ENCODE measurements around the gene GADL1. TPM values are rescaled to one million over a fixed set of nuclear protein-coding genes. Genes with fewer than 3 reads are reported as not detected.

GADL1 gene
- total and polyA plus RNA-seq, 9 donors, result 0.01 to 13.3 (median 0.23) TPM; not detected in 3

- Histone ChIP-seq H3K36me3 (no peaks in the 10 kb centered on the region), H3K27ac (no peak overlapping the region), H3K27me3 (no peaks in the 10 kb centered on the region), H3K9me3 (no peaks in the 10 kb centered on the region), H3K4me3 (no peak overlapping the region), H3K4me1 (ENCODE audit: insufficient read depth) (no peaks in the 10 kb centered on the region)
- DNase-seq, result no peak
- intact Hi-C loops (cut with DNase I), result no loop called here
- TF ChIP-seq POLR2A (IDR thresholded peaks at IDR 0.05) (no peak), EP300 (IDR thresholded peaks at IDR 0.05) (no peak)
- TF ChIP-seq, protein P1, sequence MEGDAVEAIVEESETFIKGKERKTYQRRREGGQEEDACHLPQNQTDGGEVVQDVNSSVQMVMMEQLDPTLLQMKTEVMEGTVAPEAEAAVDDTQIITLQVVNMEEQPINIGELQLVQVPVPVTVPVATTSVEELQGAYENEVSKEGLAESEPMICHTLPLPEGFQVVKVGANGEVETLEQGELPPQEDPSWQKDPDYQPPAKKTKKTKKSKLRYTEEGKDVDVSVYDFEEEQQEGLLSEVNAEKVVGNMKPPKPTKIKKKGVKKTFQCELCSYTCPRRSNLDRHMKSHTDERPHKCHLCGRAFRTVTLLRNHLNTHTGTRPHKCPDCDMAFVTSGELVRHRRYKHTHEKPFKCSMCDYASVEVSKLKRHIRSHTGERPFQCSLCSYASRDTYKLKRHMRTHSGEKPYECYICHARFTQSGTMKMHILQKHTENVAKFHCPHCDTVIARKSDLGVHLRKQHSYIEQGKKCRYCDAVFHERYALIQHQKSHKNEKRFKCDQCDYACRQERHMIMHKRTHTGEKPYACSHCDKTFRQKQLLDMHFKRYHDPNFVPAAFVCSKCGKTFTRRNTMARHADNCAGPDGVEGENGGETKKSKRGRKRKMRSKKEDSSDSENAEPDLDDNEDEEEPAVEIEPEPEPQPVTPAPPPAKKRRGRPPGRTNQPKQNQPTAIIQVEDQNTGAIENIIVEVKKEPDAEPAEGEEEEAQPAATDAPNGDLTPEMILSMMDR (IDR thresholded peaks at IDR 0.05), result no peak
- 20 to 39% (median 38%) methylated on average over 5 of the region's 5 CpGs for whole genome bisulfite sequencing, 3 donors
Observed at GRCh38 chr3:30864132-30864531, 30.3 kb downstream of the GADL1 start.

DNA sequence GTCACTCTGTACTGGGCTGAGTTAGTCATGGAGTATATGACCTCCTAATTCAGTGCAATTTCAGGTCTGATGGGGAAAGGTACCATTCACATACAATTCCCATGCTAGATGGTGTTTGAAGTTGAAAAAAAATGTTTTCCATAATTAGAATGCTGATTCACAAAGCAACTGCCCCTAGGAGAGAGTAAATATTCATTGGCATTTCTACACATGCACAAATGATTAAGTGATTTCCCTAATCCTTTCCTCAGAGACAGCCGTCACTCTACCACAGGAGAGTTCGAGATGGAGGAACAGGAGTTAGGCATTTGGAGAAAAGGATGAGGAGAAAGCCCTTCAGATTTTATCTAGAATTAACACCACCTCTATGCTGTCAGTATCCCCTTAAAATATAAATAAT, 32.5 kb downstream of the GADL1 start:
- no peak for DNase-seq
- no peak overlapping the region for H3K27ac ChIP-seq
- no peaks in the 10 kb centered on the region for H3K36me3 ChIP-seq
- H3K4me1 ChIP-seq (ENCODE audit: insufficient read depth), result no peaks in the 10 kb centered on the region
- WGBS, 3 donors, result 94 to 98% (median 97%) methylated on average over 2 of the region's 2 CpGs
- H3K27me3 ChIP-seq, result no peaks in the 10 kb centered on the region
- no peaks in the 10 kb centered on the region for H3K9me3 ChIP-seq
- intact Hi-C loops (cut with DNase I), result no loop called here
- TF ChIP-seq EP300 (IDR thresholded peaks at IDR 0.05) (no peak), POLR2A (IDR thresholded peaks at IDR 0.05) (no peak)
- TF ChIP-seq, protein P1 (IDR thresholded peaks at IDR 0.05), result no peak
- no peak overlapping the region for H3K4me3 ChIP-seq

DNA sequence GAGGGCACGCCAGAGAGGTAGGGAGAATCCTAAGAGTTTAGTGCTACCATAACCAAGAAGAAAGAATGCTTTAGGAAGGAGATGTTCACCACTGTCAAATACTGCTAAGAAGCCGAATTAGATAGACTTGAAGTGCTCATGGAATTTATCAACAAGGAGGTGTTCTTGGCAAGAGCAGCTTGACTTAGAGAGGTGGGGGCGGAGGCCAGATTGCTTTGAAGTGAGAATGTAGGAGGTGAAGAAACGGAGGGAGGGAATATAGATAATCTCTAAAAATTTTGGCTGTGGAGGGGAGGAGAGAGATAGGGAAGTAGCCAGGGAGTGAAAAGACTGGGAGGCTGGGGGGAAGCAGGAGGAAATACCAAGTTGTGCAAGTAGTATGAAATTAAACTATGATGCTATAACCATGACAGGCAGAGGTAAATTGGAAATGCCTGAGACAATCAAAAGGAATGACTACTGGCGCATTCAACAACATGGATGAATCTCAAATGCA, 35.5 kb downstream of the GADL1 start:
- no peak overlapping the region for H3K27ac ChIP-seq
- H3K4me3 ChIP-seq, result no peak overlapping the region
- no peaks in the 10 kb centered on the region for H3K9me3 ChIP-seq
- TF ChIP-seq POLR2A (IDR thresholded peaks at IDR 0.05) (no peak), EP300 (IDR thresholded peaks at IDR 0.05) (no peak)
- TF ChIP-seq, protein P1 (IDR thresholded peaks at IDR 0.05), result no peak
- 53 to 62% (median 55%) methylated on average over 5 of the region's 5 CpGs for WGBS, 3 donors
- intact Hi-C loops (cut with DNase I), result no loop called here
- H3K36me3 ChIP-seq, result no peaks in the 10 kb centered on the region
- no peaks in the 10 kb centered on the region for H3K4me1 ChIP-seq (ENCODE audit: insufficient read depth)
- no peak for DNase-seq
- no peaks in the 10 kb centered on the region for H3K27me3 ChIP-seq

DNA sequence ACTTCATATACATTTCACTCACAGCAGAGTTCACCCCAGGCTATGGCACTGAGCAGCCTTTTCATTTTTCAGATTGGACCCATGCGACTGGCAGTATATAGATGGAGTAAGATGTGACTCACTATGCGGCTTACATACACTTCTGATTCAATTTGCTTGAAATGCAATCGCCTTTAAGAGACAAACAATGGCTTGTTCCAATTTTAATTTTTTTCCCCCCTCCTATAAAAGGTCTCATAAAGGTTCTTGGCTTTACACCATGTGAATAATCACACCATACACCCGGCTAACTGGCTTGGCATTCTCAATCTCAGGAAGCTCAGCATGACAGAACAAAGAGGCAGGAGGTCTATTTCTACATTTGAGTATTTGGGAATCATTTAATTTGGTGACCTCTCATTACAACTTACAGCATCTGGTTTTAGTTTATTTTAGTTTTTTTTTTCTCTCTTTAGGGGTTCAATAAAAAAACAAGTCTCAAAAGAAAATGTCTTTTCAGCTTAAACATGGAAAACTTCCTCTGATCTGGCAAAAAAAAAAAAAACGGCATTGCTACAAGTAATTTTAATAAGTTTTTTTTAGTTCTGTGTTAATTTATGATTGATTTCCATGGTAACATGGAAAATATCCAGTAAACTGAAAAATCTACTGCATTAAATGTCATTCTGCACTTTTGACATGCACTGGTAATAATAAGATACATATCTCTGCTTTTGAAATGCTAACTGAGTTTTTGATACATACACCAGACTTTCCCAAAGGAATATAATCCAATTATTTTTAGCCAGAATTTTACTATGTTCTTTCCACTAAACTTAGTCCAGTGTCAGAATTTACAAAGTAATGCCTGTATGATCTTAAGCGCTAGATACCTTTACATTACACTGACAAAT, 38.8 kb downstream of the GADL1 start:
- H3K4me1 ChIP-seq (ENCODE audit: insufficient read depth), result no peaks in the 10 kb centered on the region
- H3K27ac ChIP-seq, result no peak overlapping the region
- WGBS, 3 donors, result 61 to 73% (median 71%) methylated on average over 6 of the region's 6 CpGs
- H3K27me3 ChIP-seq, result no peaks in the 10 kb centered on the region
- no peaks in the 10 kb centered on the region for H3K9me3 ChIP-seq
- H3K4me3 ChIP-seq, result no peak overlapping the region
- no peak for DNase-seq
- TF ChIP-seq, protein P1 (IDR thresholded peaks at IDR 0.05), result no peak
- no peak for TF ChIP-seq EP300 (IDR thresholded peaks at IDR 0.05)
- TF ChIP-seq POLR2A (IDR thresholded peaks at IDR 0.05), result no peak
- intact Hi-C loops (cut with DNase I), result no loop called here
- no peaks in the 10 kb centered on the region for H3K36me3 ChIP-seq
